Astrocyte of the cerebellum (primary cell): ENCODE measurements around the gene ITPR2.

Experiments used
- DNase-seq: peaks from one replicate; pipeline ENCODE4 v3.0.0-alpha.2; 2011; ENCODE audit warnings: low read depth
- H3K4me3 ChIP-seq: 2 replicates; pipeline ENCODE4 v1.5.1; 2011; ENCODE audit warnings: mild to moderate bottlenecking, low read depth, low read length, moderate library complexity
- CTCF ChIP-seq: IDR thresholded peaks from 2 replicates; pipeline ENCODE4 v1.5.1; 2012; ENCODE audit warnings: low read length, low read depth, moderate library complexity, mild to moderate bottlenecking; ENCODE audit errors: missing control alignments
- in situ Hi-C: cut with HindIII; loops from 2 replicates; pipeline ENCODE4 v1.10.0; 2017; ENCODE audit warnings: low sequenced_read_pairs

ITPR2 gene

GRCh38 chr12:26292596-26292995, 540.4 kb downstream of the ITPR2 start:
- no peak for DNase-seq
- in situ Hi-C loops, result no loop called here
- no peak for TF ChIP-seq CTCF
- H3K4me3 ChIP-seq, result no peak overlapping the region

- DNase-seq, result no peak
- in situ Hi-C loops, result no loop called here
- no peak overlapping the region for H3K4me3 ChIP-seq
- no peak for TF ChIP-seq CTCF
Observed at GRCh38 chr12:26290565-26290964, 542.4 kb downstream of the ITPR2 start.

- no peak for TF ChIP-seq CTCF
- H3K4me3 ChIP-seq, result no peak overlapping the region
- in situ Hi-C loops, result no loop called here
- DNase-seq, result peak; percentile 88
Observed at GRCh38 chr12:26287671-26288381, 545.2 kb downstream of the ITPR2 start.
